ENCODE results near the gene TDRD1. TPM values are rescaled to one million over a fixed set of nuclear protein-coding genes. Genes with fewer than 3 reads are reported as not detected.
A peak's percentile ranks its signal among the peaks of the same experiment; 100 is the strongest.

TDRD1 gene
- polyA plus RNA-seq, 1 experiment: not detected

GRCh38 chr10:114265392-114266053 is 86.4 kb downstream of the TDRD1 start:
- DNase-seq (ENCODE audit: low read depth): no peak
- Histone ChIP-seq H3K36me3 (ENCODE audit: control insufficient read depth, insufficient read depth, low read length) (no peaks in the 10 kb centered on the region), H3K27me3 (ENCODE audit: control insufficient read depth, insufficient read depth, low read length) (no peaks in the 10 kb centered on the region), H3K4me3 (ENCODE audit: low read depth, low read length) (no peak overlapping the region)
- POLR2A ChIA-PET: no interaction called here
- CTCF ChIA-PET: interaction anchor here (0.5 kb wide), 1 partner anchor 791 kb away, joined by 4 read pairs; no protein-coding TSS in a partner anchor
- no peak for TF ChIP-seq CTCF (IDR thresholded peaks at IDR 0.05; ENCODE audit: insufficient read depth, low read depth, low read length)

GRCh38 chr10:114266521-114266920 is 87.4 kb downstream of the TDRD1 start:
- H3K36me3 ChIP-seq (ENCODE audit: control insufficient read depth, insufficient read depth, low read length): no peaks in the 10 kb centered on the region
- no peak for TF ChIP-seq CTCF (IDR thresholded peaks at IDR 0.05; ENCODE audit: insufficient read depth, low read depth, low read length)
- no peak overlapping the region for H3K4me3 ChIP-seq (ENCODE audit: low read depth, low read length)
- ChIA-PET POLR2A (no interaction called here), CTCF (interaction anchor here (1.2 to 1.3 kb wide), 2 partner anchors 16 to 37 kb away, joined by 3 to 4 read pairs; no protein-coding TSS in a partner anchor)
- H3K27me3 ChIP-seq (ENCODE audit: control insufficient read depth, insufficient read depth, low read length): no peaks in the 10 kb centered on the region
- DNase-seq (ENCODE audit: low read depth): no peak

- H3K27me3 ChIP-seq (ENCODE audit: control insufficient read depth, insufficient read depth, low read length): peaks cover 3% of the 10 kb centered on the region
- H3K4me3 ChIP-seq (ENCODE audit: low read depth, low read length): no peak overlapping the region
- TF ChIP-seq CTCF (IDR thresholded peaks at IDR 0.05; ENCODE audit: insufficient read depth, low read depth, low read length): no peak
- DNase-seq (ENCODE audit: low read depth): no peak
- no peaks in the 10 kb centered on the region for H3K36me3 ChIP-seq (ENCODE audit: control insufficient read depth, insufficient read depth, low read length)
- ChIA-PET POLR2A (no interaction called here), CTCF (interaction anchor here (1.4 kb wide), 1 partner anchor 32 kb away, joined by 10 read pairs; no protein-coding TSS in a partner anchor)
These were observed 92.1 kb downstream of the TDRD1 start for GRCh38 chr10:114271075-114271778.

DNA sequence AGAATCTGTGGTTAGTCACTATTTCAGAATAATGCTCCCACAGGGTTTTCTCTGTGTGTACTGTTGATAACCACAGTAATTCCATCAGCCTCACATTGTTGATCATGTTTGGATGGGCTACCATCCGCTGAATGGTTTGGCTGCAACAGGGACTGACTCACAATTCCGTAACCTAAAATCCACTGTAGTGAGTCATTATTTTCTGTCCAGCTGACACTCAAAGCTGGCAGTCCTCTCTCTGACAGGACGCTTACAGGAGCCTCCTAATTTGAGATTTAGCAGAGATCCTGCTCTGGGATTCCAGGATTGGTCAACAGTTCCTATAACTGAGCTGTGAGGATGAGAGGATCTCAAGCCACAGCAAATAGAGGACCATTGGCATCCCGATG is 92.6 kb downstream of the TDRD1 start:
- no peak for TF ChIP-seq CTCF (IDR thresholded peaks at IDR 0.05; ENCODE audit: insufficient read depth, low read depth, low read length)
- Histone ChIP-seq H3K4me3 (ENCODE audit: low read depth, low read length) (no peak overlapping the region), H3K27me3 (ENCODE audit: control insufficient read depth, insufficient read depth, low read length) (peaks cover 3% of the 10 kb centered on the region), H3K36me3 (ENCODE audit: control insufficient read depth, insufficient read depth, low read length) (no peaks in the 10 kb centered on the region)
- POLR2A ChIA-PET: no interaction called here
- CTCF ChIA-PET: interaction anchor here (1.4 kb wide), 1 partner anchor 32 kb away, joined by 10 read pairs; no protein-coding TSS in a partner anchor
- peak; percentile 87 for DNase-seq (ENCODE audit: low read depth)

DNA sequence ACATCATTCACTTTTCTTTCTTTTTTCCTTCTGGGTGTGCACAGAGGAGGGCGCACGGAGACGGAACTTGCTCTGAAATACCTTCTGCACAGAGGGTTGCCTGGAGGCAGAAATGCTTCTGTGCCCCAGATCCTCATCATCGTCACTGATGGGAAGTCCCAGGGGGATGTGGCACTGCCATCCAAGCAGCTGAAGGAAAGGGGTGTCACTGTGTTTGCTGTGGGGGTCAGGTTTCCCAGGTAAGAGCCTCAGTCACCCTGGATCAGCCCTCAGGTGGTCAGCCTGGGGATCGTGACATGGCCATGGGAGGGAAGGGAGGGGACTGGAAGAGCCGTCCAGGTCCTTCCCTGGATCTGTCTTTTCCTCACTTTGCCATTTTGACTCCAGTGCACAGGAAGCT is 93.5 kb downstream of the TDRD1 start:
- Histone ChIP-seq H3K27me3 (ENCODE audit: control insufficient read depth, insufficient read depth, low read length) (peaks cover 3% of the 10 kb centered on the region), H3K36me3 (ENCODE audit: control insufficient read depth, insufficient read depth, low read length) (no peaks in the 10 kb centered on the region), H3K4me3 (ENCODE audit: low read depth, low read length) (no peak overlapping the region)
- ChIA-PET CTCF (interaction anchor here (1.2 to 1.4 kb wide), 2 partner anchors 31 to 32 kb away, joined by 4 to 10 read pairs; no protein-coding TSS in a partner anchor), POLR2A (no interaction called here)
- no peak for TF ChIP-seq CTCF (IDR thresholded peaks at IDR 0.05; ENCODE audit: insufficient read depth, low read depth, low read length)
- DNase-seq (ENCODE audit: low read depth): no peak
